GM21737 (cell line): Measurements from ENCODE around the gene ZNF213.
"Not testable (repeated sequence)": the region's sequence is repeated elsewhere in the genome, so short reads cannot be mapped to it uniquely, and the experiment has no call there.

Source experiments
- ATAC-seq: cut with Tn5 transposase; IDR thresholded peaks from one replicate; pipeline ENCODE4 v1.9.1; 2021; ENCODE audit warnings: mild to moderate bottlenecking, moderate library complexity; ENCODE audit not compliant: unreplicated experiment

ZNF213 gene

GRCh38 chr16:3129137-3130131 is 5.4 kb upstream of the ZNF213 start:
- no peak for ATAC-seq

- no peak for ATAC-seq
Measured at GRCh38 chr16:3131755-3132377, 3.0 kb upstream of the ZNF213 start.

GRCh38 chr16:3133844-3134243 is 985 bp upstream of the ZNF213 start:
- no peak for ATAC-seq

GRCh38 chr16:3135126-3135715 is 392 bp downstream of the ZNF213 start:
- ATAC-seq, result no peak

- no peak for ATAC-seq
Measured at GRCh38 chr16:3137267-3137666, 2.4 kb downstream of the ZNF213 start.

GRCh38 chr16:3138342-3138741 is 3.5 kb downstream of the ZNF213 start:
- no peak for ATAC-seq

- no peak for ATAC-seq
Measured at GRCh38 chr16:3138823-3139426, 4.1 kb downstream of the ZNF213 start.

- not testable (repeated sequence) for ATAC-seq
Measured at GRCh38 chr16:3139561-3139960, 4.7 kb downstream of the ZNF213 start.

- no peak for ATAC-seq
Measured at GRCh38 chr16:3140603-3141427, 6.0 kb downstream of the ZNF213 start.

- no peak for ATAC-seq
Measured at GRCh38 chr16:3141781-3142311, 7.0 kb downstream of the ZNF213 start.

GRCh38 chr16:3142327-3142726 is 7.5 kb downstream of the ZNF213 start:
- ATAC-seq, result no peak

GRCh38 chr16:3142770-3143169 is 7.9 kb downstream of the ZNF213 start:
- no peak for ATAC-seq

- no peak for ATAC-seq
Measured at GRCh38 chr16:3143189-3143588, 8.4 kb downstream of the ZNF213 start.

- ATAC-seq, result no peak
Measured at GRCh38 chr16:3143598-3144320, 8.9 kb downstream of the ZNF213 start.

GRCh38 chr16:3144321-3144983 is 9.6 kb downstream of the ZNF213 start:
- ATAC-seq, result no peak

GRCh38 chr16:3145151-3145550 is 10.3 kb downstream of the ZNF213 start:
- ATAC-seq, result no peak

GRCh38 chr16:3145660-3146059 is 10.8 kb downstream of the ZNF213 start:
- ATAC-seq, result no peak

- no peak for ATAC-seq
Measured at GRCh38 chr16:3147046-3147756, 12.4 kb downstream of the ZNF213 start.
